Fibroblast of lung (primary cell): Measurements from ENCODE around the gene ZNF334.

ENCODE experiments used
- CTCF ChIP-seq, 2 donors: IDR thresholded peaks in 1 of 2; conservative IDR thresholded peaks in 1 of 2; 1 replicate in 1 of 2; 2 replicates in 1 of 2; pipeline ENCODE4 v1.5.1; 2011 to 2012; ENCODE audit warnings: low read length in 2 of 2, control low read depth in 1 of 2, inconsistent platforms in 1 of 2, low read depth in 1 of 2, mild to moderate bottlenecking in 1 of 2
- EZH2 ChIP-seq: IDR thresholded peaks from 2 replicates; pipeline ENCODE4 v1.5.1; 2012; ENCODE audit warnings: low read length, control low read depth, mild to moderate bottlenecking; ENCODE audit errors: missing control alignments

- peak in 1 of 2 donors; percentile 18 for TF ChIP-seq CTCF (conservative IDR thresholded peaks at IDR 0.05 in 1 of 2, IDR thresholded peaks at IDR 0.05 in 1 of 2; ENCODE audit: low read depth in 1 of 2, low read length in 2 of 2)
- TF ChIP-seq EZH2 = no peak
These were observed 31.2 kb upstream of the ZNF334 start for GRCh38 chr20:46544576-46544975.
